ENCODE results near the gene PSORS1C2. TPM values are rescaled to one million over a fixed set of nuclear protein-coding genes. Genes with fewer than 3 reads are reported as not detected.

The PSORS1C2 gene
- total RNA-seq, 1 donor = not detected

GRCh38 chr6:31142361-31142761 is 3.5 kb upstream of the PSORS1C2 start:
- Histone ChIP-seq H3K4me2 (ENCODE audit: insufficient read depth, low read length) (no peak overlapping the region), H3K9me3 (ENCODE audit: low read depth, low read length) (no peaks in the 10 kb centered on the region), H2AFZ (ENCODE audit: low read length) (no peak overlapping the region), H3K4me1 (ENCODE audit: insufficient read depth, low read length) (peaks cover 7% of the 10 kb centered on the region), H3K79me2 (ENCODE audit: insufficient read depth, low read length) (no peaks in the 10 kb centered on the region), H3K4me3 (ENCODE audit: insufficient read depth, low read length) (no peak overlapping the region), H3K27me3 (ENCODE audit: insufficient read depth, low read length) (no peaks in the 10 kb centered on the region), H3K27ac (ENCODE audit: low read depth, low read length) (no peak overlapping the region), H4K20me1 (ENCODE audit: insufficient read depth, low read length) (no peaks in the 10 kb centered on the region), H3K36me3 (ENCODE audit: insufficient read depth, low read length) (peaks cover 11% of the 10 kb centered on the region)
- TF ChIP-seq, protein P1, sequence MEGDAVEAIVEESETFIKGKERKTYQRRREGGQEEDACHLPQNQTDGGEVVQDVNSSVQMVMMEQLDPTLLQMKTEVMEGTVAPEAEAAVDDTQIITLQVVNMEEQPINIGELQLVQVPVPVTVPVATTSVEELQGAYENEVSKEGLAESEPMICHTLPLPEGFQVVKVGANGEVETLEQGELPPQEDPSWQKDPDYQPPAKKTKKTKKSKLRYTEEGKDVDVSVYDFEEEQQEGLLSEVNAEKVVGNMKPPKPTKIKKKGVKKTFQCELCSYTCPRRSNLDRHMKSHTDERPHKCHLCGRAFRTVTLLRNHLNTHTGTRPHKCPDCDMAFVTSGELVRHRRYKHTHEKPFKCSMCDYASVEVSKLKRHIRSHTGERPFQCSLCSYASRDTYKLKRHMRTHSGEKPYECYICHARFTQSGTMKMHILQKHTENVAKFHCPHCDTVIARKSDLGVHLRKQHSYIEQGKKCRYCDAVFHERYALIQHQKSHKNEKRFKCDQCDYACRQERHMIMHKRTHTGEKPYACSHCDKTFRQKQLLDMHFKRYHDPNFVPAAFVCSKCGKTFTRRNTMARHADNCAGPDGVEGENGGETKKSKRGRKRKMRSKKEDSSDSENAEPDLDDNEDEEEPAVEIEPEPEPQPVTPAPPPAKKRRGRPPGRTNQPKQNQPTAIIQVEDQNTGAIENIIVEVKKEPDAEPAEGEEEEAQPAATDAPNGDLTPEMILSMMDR (IDR thresholded peaks at IDR 0.05; ENCODE audit: extremely low read depth, low read depth, low read length) = no peak
- DNase-seq (ENCODE audit: insufficient read length, low spot score, missing footprints) = peak; percentile 54

DNA sequence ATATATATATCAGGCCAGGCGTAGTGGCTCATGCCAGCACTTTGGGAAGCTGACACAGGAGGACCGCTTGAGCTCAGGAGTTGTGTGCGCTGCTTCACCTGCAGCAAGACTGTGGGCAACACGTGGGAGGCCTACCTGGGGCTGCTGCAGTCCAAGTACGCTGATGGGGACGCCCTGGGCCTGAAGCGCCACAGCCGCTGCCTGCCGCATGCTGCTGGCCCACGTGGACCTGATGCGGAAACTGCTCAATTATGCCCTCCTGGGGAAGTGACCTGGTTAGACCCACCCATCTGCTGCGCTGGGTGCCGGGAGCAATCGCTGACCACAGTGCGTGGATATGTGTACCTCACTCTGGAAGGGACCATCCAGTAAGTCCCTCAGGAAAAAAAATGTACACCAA is 1.8 kb upstream of the PSORS1C2 start:
- TF ChIP-seq, protein P1 (IDR thresholded peaks at IDR 0.05; ENCODE audit: extremely low read depth, low read depth, low read length) = no peak

DNA sequence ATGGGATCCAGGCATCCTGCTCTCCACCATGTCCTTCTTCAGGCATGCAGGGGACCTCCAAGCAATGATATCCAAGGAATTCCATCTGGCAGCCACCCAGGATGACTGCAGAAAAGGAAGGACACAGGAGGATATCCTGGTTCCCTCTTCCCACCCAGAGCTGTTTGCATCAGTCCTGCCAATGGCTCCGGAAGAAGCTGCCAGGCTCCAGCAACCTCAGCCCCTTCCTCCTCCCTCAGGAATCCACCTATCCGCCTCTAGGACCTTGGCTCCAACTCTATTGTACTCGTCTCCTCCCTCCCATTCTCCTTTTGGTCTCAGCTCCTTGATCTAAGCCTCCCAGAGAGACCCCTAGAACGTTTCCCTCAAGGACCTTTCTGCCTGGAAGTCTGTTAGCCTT is 733 bp upstream of the PSORS1C2 start:
- Histone ChIP-seq H3K4me3 (ENCODE audit: insufficient read depth, low read length) (no peak overlapping the region), H3K4me2 (ENCODE audit: insufficient read depth, low read length) (no peak overlapping the region), H3K4me1 (ENCODE audit: insufficient read depth, low read length) (peaks cover 7% of the 10 kb centered on the region), H3K9me3 (ENCODE audit: low read depth, low read length) (no peaks in the 10 kb centered on the region), H3K36me3 (ENCODE audit: insufficient read depth, low read length) (peaks cover 10% of the 10 kb centered on the region), H2AFZ (ENCODE audit: low read length) (peak overlapping the region; percentile 21), H3K27me3 (ENCODE audit: insufficient read depth, low read length) (no peaks in the 10 kb centered on the region), H3K27ac (ENCODE audit: low read depth, low read length) (no peak overlapping the region), H3K79me2 (ENCODE audit: insufficient read depth, low read length) (no peaks in the 10 kb centered on the region), H4K20me1 (ENCODE audit: insufficient read depth, low read length) (no peaks in the 10 kb centered on the region)
- peak; percentile 76 for DNase-seq (ENCODE audit: insufficient read length, low spot score, missing footprints)
- TF ChIP-seq, protein P1 (IDR thresholded peaks at IDR 0.05; ENCODE audit: extremely low read depth, low read depth, low read length) = no peak

More for the DNA sequence above, 1.8 kb upstream of the PSORS1C2 start:
- no peak overlapping the region for H3K4me2 ChIP-seq (ENCODE audit: insufficient read depth, low read length)
- no peaks in the 10 kb centered on the region for H3K9me3 ChIP-seq (ENCODE audit: low read depth, low read length)
- H4K20me1 ChIP-seq (ENCODE audit: insufficient read depth, low read length) = no peaks in the 10 kb centered on the region
- H3K27me3 ChIP-seq (ENCODE audit: insufficient read depth, low read length) = no peaks in the 10 kb centered on the region
- H3K27ac ChIP-seq (ENCODE audit: low read depth, low read length) = no peak overlapping the region
- H3K79me2 ChIP-seq (ENCODE audit: insufficient read depth, low read length) = no peaks in the 10 kb centered on the region
- H3K4me3 ChIP-seq (ENCODE audit: insufficient read depth, low read length) = no peak overlapping the region
- H3K4me1 ChIP-seq (ENCODE audit: insufficient read depth, low read length) = peaks cover 7% of the 10 kb centered on the region
- peak; percentile 10 for DNase-seq (ENCODE audit: insufficient read length, low spot score, missing footprints)
- peaks cover 11% of the 10 kb centered on the region for H3K36me3 ChIP-seq (ENCODE audit: insufficient read depth, low read length)
- H2AFZ ChIP-seq (ENCODE audit: low read length) = no peak overlapping the region

GRCh38 chr6:31135710-31136109 is 3.2 kb downstream of the PSORS1C2 start:
- no peaks in the 10 kb centered on the region for H3K9me3 ChIP-seq (ENCODE audit: low read depth, low read length)
- no peak overlapping the region for H3K4me3 ChIP-seq (ENCODE audit: insufficient read depth, low read length)
- no peak overlapping the region for H3K27ac ChIP-seq (ENCODE audit: low read depth, low read length)
- no peak overlapping the region for H3K4me2 ChIP-seq (ENCODE audit: insufficient read depth, low read length)
- H4K20me1 ChIP-seq (ENCODE audit: insufficient read depth, low read length) = no peaks in the 10 kb centered on the region
- H3K27me3 ChIP-seq (ENCODE audit: insufficient read depth, low read length) = no peaks in the 10 kb centered on the region
- TF ChIP-seq, protein P1 (IDR thresholded peaks at IDR 0.05; ENCODE audit: extremely low read depth, low read depth, low read length) = no peak
- H3K79me2 ChIP-seq (ENCODE audit: insufficient read depth, low read length) = no peaks in the 10 kb centered on the region
- H3K36me3 ChIP-seq (ENCODE audit: insufficient read depth, low read length) = no peaks in the 10 kb centered on the region
- DNase-seq (ENCODE audit: insufficient read length, low spot score, missing footprints) = no peak
- no peak overlapping the region for H2AFZ ChIP-seq (ENCODE audit: low read length)
- peaks cover 7% of the 10 kb centered on the region for H3K4me1 ChIP-seq (ENCODE audit: insufficient read depth, low read length)
